Measurements from ENCODE around the gene ARMC7. TPM values are rescaled to one million over a fixed set of nuclear protein-coding genes. Genes with fewer than 3 reads are reported as not detected.
A peak's percentile ranks its signal among the peaks of the same experiment; 100 is the strongest.

The ARMC7 gene
- total RNA-seq, 1 experiment from 2014 or later, result 22.8 TPM

DNA sequence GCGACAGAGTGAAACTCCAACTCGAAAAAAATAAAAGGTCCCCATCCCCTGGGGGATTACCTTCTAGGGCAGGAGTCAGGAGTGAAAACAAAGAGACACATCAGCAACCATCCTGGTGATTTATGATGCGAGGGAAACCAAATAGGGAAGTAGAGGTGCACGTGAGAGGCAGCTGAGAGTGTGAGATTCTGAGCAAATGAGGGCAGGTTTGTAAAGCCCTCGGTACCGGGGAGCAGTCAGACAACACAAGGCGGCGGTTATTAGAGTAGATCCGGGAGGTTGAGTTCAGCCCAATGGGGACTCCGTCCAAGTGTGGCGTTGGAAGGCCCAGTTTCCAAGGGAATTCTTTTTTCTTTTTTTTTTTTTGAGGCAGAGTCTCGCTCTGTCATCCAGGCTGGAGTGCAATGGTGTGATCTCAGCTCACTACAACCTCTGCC, 7.4 kb upstream of the ARMC7 start:
- no peaks in the 10 kb centered on the region for H3K9me3 ChIP-seq (ENCODE audit: control insufficient read depth, low read depth, low read length)
- no peak overlapping the region for H3K56ac ChIP-seq (ENCODE audit: insufficient read length, low read depth, low read length)
- H2BK5ac ChIP-seq (ENCODE audit: insufficient read length, low read length), result no peak overlapping the region
- no peaks in the 10 kb centered on the region for H3K23me2 ChIP-seq (ENCODE audit: insufficient read length, low read depth, low read length, poor library complexity, severe bottlenecking)
- peaks cover 12 to 14% of the 10 kb centered on the region in 2 experiments for H3K4me1 Mint-ChIP-seq
- no peak overlapping the region for H2BK15ac ChIP-seq (ENCODE audit: low read depth, low read length)
- no peak overlapping the region for H3K18ac ChIP-seq (ENCODE audit: insufficient read length, low read depth, low read length)
- H4K91ac ChIP-seq (ENCODE audit: insufficient read length, low read depth, low read length), result no peak overlapping the region
- no peak overlapping the region for H3K4me2 ChIP-seq (ENCODE audit: insufficient read depth, insufficient read length, low read length)
- H3T11ph ChIP-seq (ENCODE audit: low read length), result no peak overlapping the region
- H3K27me3 Mint-ChIP-seq (ENCODE audit: low read depth), result no peaks in the 10 kb centered on the region
- H3K4ac ChIP-seq (ENCODE audit: low read depth, low read length), result no peak overlapping the region
- H2AFZ ChIP-seq (ENCODE audit: low read length), result no peak overlapping the region
- no peak overlapping the region for H2AK5ac ChIP-seq (ENCODE audit: insufficient read length, low read length)
- H2BK12ac ChIP-seq (ENCODE audit: insufficient read length, low read depth, low read length), result no peak overlapping the region
- no peaks in the 10 kb centered on the region for H3K27me3 ChIP-seq (ENCODE audit: insufficient read depth, low read length)
- H3K79me2 ChIP-seq (ENCODE audit: insufficient read depth, low read length), result no peaks in the 10 kb centered on the region
- DNase-seq, result peak; percentile 46
- no peak overlapping the region for H4K5ac ChIP-seq (ENCODE audit: insufficient read length, low read depth, low read length)
- no peak overlapping the region for H2BK120ac ChIP-seq (ENCODE audit: low read depth, low read length, poor library complexity, severe bottlenecking)
- no peaks in the 10 kb centered on the region for H3K79me1 ChIP-seq (ENCODE audit: insufficient read depth, low read depth, low read length, poor library complexity, severe bottlenecking)
- H3K9ac ChIP-seq (ENCODE audit: extremely low read depth, insufficient read length, low read length), result no peak overlapping the region
- H3K4me3 Mint-ChIP-seq, result no peak overlapping the region
- no peaks in the 10 kb centered on the region for H4K20me1 ChIP-seq (ENCODE audit: control insufficient read depth, insufficient read depth, insufficient read length)
- no peak overlapping the region for H4K8ac ChIP-seq (replicated peaks; ENCODE audit: insufficient read length, low read depth, low read length)
- TF ChIP-seq, protein P1, sequence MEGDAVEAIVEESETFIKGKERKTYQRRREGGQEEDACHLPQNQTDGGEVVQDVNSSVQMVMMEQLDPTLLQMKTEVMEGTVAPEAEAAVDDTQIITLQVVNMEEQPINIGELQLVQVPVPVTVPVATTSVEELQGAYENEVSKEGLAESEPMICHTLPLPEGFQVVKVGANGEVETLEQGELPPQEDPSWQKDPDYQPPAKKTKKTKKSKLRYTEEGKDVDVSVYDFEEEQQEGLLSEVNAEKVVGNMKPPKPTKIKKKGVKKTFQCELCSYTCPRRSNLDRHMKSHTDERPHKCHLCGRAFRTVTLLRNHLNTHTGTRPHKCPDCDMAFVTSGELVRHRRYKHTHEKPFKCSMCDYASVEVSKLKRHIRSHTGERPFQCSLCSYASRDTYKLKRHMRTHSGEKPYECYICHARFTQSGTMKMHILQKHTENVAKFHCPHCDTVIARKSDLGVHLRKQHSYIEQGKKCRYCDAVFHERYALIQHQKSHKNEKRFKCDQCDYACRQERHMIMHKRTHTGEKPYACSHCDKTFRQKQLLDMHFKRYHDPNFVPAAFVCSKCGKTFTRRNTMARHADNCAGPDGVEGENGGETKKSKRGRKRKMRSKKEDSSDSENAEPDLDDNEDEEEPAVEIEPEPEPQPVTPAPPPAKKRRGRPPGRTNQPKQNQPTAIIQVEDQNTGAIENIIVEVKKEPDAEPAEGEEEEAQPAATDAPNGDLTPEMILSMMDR (conservative IDR thresholded peaks at IDR 0.05), result no peak
- H3K4me1 ChIP-seq (ENCODE audit: insufficient read depth, low read length), result peaks cover 3% of the 10 kb centered on the region; the same call in 1 of the 2 replicates
- no peaks in the 10 kb centered on the region for H3K9me3 Mint-ChIP-seq
- no peak overlapping the region for H2BK20ac ChIP-seq (ENCODE audit: low read depth, low read length, poor library complexity, severe bottlenecking)
- no peak overlapping the region for H3K27ac ChIP-seq (ENCODE audit: insufficient read length, low read depth, low read length)
- H3K36me3 Mint-ChIP-seq (ENCODE audit: insufficient read depth in 1 of 3, low read depth in 3 of 3), result peaks cover 7 to 57% (median 40%) of the 10 kb centered on the region in 3 experiments
- no CpG with 5 or more reads among the region's 12 CpGs for WGBS (ENCODE audit: extremely low coverage, insufficient read length, low lambda C conversion rate)
- no peak overlapping the region for H3K23ac ChIP-seq (ENCODE audit: insufficient read length, low read depth, low read length)
- peak overlapping the region in 2 of 3 experiments; percentile 33 to 44; a peak in 4 of 7 replicates for H3K27ac Mint-ChIP-seq
- H3K14ac ChIP-seq (ENCODE audit: insufficient read depth, low read length), result no peak overlapping the region
